H9 (cell line): ENCODE measurements around the gene SORCS2. TPM values are rescaled to one million over a fixed set of nuclear protein-coding genes. Genes with fewer than 3 reads are reported as not detected.

Source experiments
- DNase-seq: peaks from one replicate; pipeline ENCODE4 v3.0.0-alpha.2; 2017
- H2AFZ ChIP-seq: one replicate; pipeline ENCODE4 v1.6.1; 2013; ENCODE audit warnings: mild to moderate bottlenecking, low read length, control low read depth, moderate library complexity
- H2AK5ac ChIP-seq: 2 replicates; pipeline ENCODE4 v1.6.1; 2013; ENCODE audit warnings: low read length, control low read depth, mixed read lengths; ENCODE audit not compliant: insufficient read length
- H2BK120ac ChIP-seq: one replicate; pipeline ENCODE4 v1.6.1; 2013; ENCODE audit warnings: low read depth, mild to moderate bottlenecking, low read length, control low read depth, inconsistent platforms; ENCODE audit not compliant: poor library complexity, severe bottlenecking
- H2BK12ac ChIP-seq: 2 replicates; pipeline ENCODE4 v1.6.1; 2013; ENCODE audit warnings: low read length, control low read depth, mixed read lengths, low read depth; ENCODE audit not compliant: insufficient read length
- H2BK15ac ChIP-seq: 2 replicates; pipeline ENCODE4 v1.6.1; 2013; ENCODE audit warnings: low read depth, low read length, control low read depth
- H2BK20ac ChIP-seq: one replicate; pipeline ENCODE4 v1.6.1; 2013; ENCODE audit warnings: low read depth, mild to moderate bottlenecking, low read length, control low read depth, inconsistent platforms; ENCODE audit not compliant: poor library complexity, severe bottlenecking
- H2BK5ac ChIP-seq: 2 replicates; pipeline ENCODE4 v1.6.1; 2013; ENCODE audit warnings: low read length, control low read depth, mixed read lengths; ENCODE audit not compliant: insufficient read length
- H3K14ac ChIP-seq: 2 replicates; pipeline ENCODE4 v1.6.1; 2013; ENCODE audit warnings: low read length, control low read depth; ENCODE audit not compliant: insufficient read depth
- H3K18ac ChIP-seq: 2 replicates; pipeline ENCODE4 v1.6.1; 2013; ENCODE audit warnings: low read depth, mild to moderate bottlenecking, mixed read lengths, low read length, control low read depth; ENCODE audit not compliant: insufficient read length
- H3K23ac ChIP-seq: 2 replicates; pipeline ENCODE4 v1.6.1; 2013; ENCODE audit warnings: low read length, control low read depth, mixed read lengths, low read depth; ENCODE audit not compliant: insufficient read length
- H3K23me2 ChIP-seq: 2 replicates; pipeline ENCODE4 v1.6.1; 2013; ENCODE audit warnings: low read depth, mild to moderate bottlenecking, mixed read lengths, low read length, control low read depth; ENCODE audit not compliant: insufficient read length, poor library complexity, severe bottlenecking
- H3K27ac ChIP-seq: 2 replicates; pipeline ENCODE4 v1.5.1; 2013; ENCODE audit warnings: low read length, control low read depth, mixed read lengths, low read depth; ENCODE audit not compliant: insufficient read length
- H3K27me3 ChIP-seq: 2 replicates; pipeline ENCODE4 v1.6.1; 2013; ENCODE audit warnings: low read length, control low read depth, inconsistent platforms; ENCODE audit not compliant: insufficient read depth
- H3K4ac ChIP-seq: 2 replicates; pipeline ENCODE4 v1.6.1; 2013; ENCODE audit warnings: low read depth, mild to moderate bottlenecking, control low read depth, inconsistent platforms, low read length, moderate library complexity
- H3K4me1 ChIP-seq: 2 replicates; pipeline ENCODE4 v1.6.1; 2013; ENCODE audit warnings: low read length, control low read depth, inconsistent platforms; ENCODE audit not compliant: insufficient read depth
- H3K4me2 ChIP-seq: 2 replicates; pipeline ENCODE4 v1.6.1; 2013; ENCODE audit warnings: low read length, control low read depth, mixed read lengths; ENCODE audit not compliant: insufficient read length, insufficient read depth
- H3K56ac ChIP-seq: 2 replicates; pipeline ENCODE4 v1.6.1; 2013; ENCODE audit warnings: low read depth, mild to moderate bottlenecking, mixed read lengths, low read length, control low read depth; ENCODE audit not compliant: insufficient read length
- H3K79me1 ChIP-seq: 2 replicates; pipeline ENCODE4 v1.6.1; 2013; ENCODE audit warnings: low read depth, mild to moderate bottlenecking, moderate library complexity, low read length, control low read depth, inconsistent platforms; ENCODE audit not compliant: insufficient read depth, poor library complexity, severe bottlenecking
- H3K79me2 ChIP-seq: 2 replicates; pipeline ENCODE4 v1.6.1; 2013; ENCODE audit warnings: low read length, control low read depth, inconsistent platforms; ENCODE audit not compliant: insufficient read depth
- H3K9ac ChIP-seq: 2 replicates; pipeline ENCODE4 v1.6.1; 2013; ENCODE audit warnings: low read length, control low read depth, mixed read lengths; ENCODE audit not compliant: insufficient read length; ENCODE audit errors: extremely low read depth
- H3K9me3 ChIP-seq: one replicate; pipeline ENCODE4 v1.6.1; 2013; ENCODE audit warnings: low read depth, low read length, inconsistent platforms; ENCODE audit not compliant: control insufficient read depth
- H3T11ph ChIP-seq: one replicate; pipeline ENCODE4 v1.6.1; 2013; ENCODE audit warnings: mild to moderate bottlenecking, low read length, control low read depth, inconsistent platforms
- H4K20me1 ChIP-seq: one replicate; pipeline ENCODE4 v1.6.1; 2013; ENCODE audit not compliant: control insufficient read depth, insufficient read length, insufficient read depth
- H4K5ac ChIP-seq: 2 replicates; pipeline ENCODE4 v1.6.1; 2013; ENCODE audit warnings: low read depth, mild to moderate bottlenecking, mixed read lengths, low read length, control low read depth; ENCODE audit not compliant: insufficient read length
- H4K8ac ChIP-seq: replicated peaks from 2 replicates; pipeline ENCODE4 v1.6.1; 2013; ENCODE audit warnings: low read length, control low read depth, mixed read lengths, low read depth; ENCODE audit not compliant: insufficient read length
- H4K91ac ChIP-seq: 2 replicates; pipeline ENCODE4 v1.6.1; 2013; ENCODE audit warnings: low read depth, mild to moderate bottlenecking, moderate library complexity, mixed read lengths, low read length, control low read depth; ENCODE audit not compliant: insufficient read length
- H3K27ac Mint-ChIP-seq, 3 experiments: 2 replicates in 2 of 3; 3 replicates in 1 of 3; pipeline ENCODE4 v1.8.0; 2020 to 2021; ENCODE audit warnings: mixed read lengths in 3 of 3, mild to moderate bottlenecking in 1 of 3, moderate library complexity in 1 of 3
- H3K27me3 Mint-ChIP-seq: 2 replicates; pipeline ENCODE4 v1.8.0; 2021; ENCODE audit warnings: low read depth, mild to moderate bottlenecking, moderate library complexity, mixed read lengths
- H3K36me3 Mint-ChIP-seq, 3 experiments: 2 replicates in 2 of 3; 3 replicates in 1 of 3; pipeline ENCODE4 v1.8.0; 2020 to 2021; ENCODE audit warnings: low read depth in 3 of 3, mixed read lengths in 3 of 3; ENCODE audit not compliant: insufficient read depth in 1 of 3
- H3K4me1 Mint-ChIP-seq, 2 experiments: 2 replicates each; pipeline ENCODE4 v1.8.0; 2020; ENCODE audit warnings: mixed read lengths in 2 of 2
- H3K4me3 Mint-ChIP-seq, 2 experiments: 2 replicates in 1 of 2; 3 replicates in 1 of 2; pipeline ENCODE4 v1.8.0; 2020 to 2021; ENCODE audit warnings: mild to moderate bottlenecking in 2 of 2, mixed read lengths in 2 of 2, moderate library complexity in 1 of 2
- H3K9me3 Mint-ChIP-seq, 2 experiments: 2 replicates in 1 of 2; 3 replicates in 1 of 2; pipeline ENCODE4 v1.8.0; 2020; ENCODE audit warnings: mild to moderate bottlenecking in 2 of 2, mixed read lengths in 2 of 2, moderate library complexity in 1 of 2
- CTCF ChIP-seq: fragments of 200-600 bp; sonication (generic); conservative IDR thresholded peaks from 3 replicates; pipeline ENCODE4 v1.8.0; 2021; ENCODE audit warnings: antibody characterized with exemption, mild to moderate bottlenecking
- WGBS: extraction: QIAGEN DNeasy Blood & Tissue Kit; methylation state at CpG from one replicate; pipeline ENCODE4 v1.1.7; 2013; ENCODE audit warnings: missing lambda C conversion rate, low lambda C conversion rate, mixed read lengths; ENCODE audit not compliant: insufficient read length; ENCODE audit errors: extremely low coverage; 5-methylcytosine and 5-hydroxymethylcytosine counted together
- total RNA-seq: library from RNA; stranded (reverse); gene quantifications from 2 replicates; pipeline ENCODE4 v1.2.1, GENCODE V29; 2021

SORCS2 gene
- total RNA-seq, 1 experiment from 2014 or later = 0.57 TPM

GRCh38 chr4:7367864-7368277 is 175.5 kb downstream of the SORCS2 start:
- Histone ChIP-seq H2BK5ac (no peak overlapping the region), H3T11ph (no peak overlapping the region), H3K9ac (no peak overlapping the region), H3K27ac (no peak overlapping the region), H4K20me1 (no peaks in the 10 kb centered on the region), H3K27me3 (no peaks in the 10 kb centered on the region), H2BK12ac (no peak overlapping the region), H4K8ac (no peak overlapping the region), H2AFZ (no peak overlapping the region), H4K91ac (no peak overlapping the region), H3K79me2 (no peaks in the 10 kb centered on the region), H3K79me1 (no peaks in the 10 kb centered on the region), H3K23ac (no peak overlapping the region), H3K4me2 (no peak overlapping the region), H3K4me1 (peaks cover 4% of the 10 kb centered on the region; the same call in 1 of the 2 replicates), H4K5ac (no peak overlapping the region), H2BK20ac (no peak overlapping the region), H2AK5ac (no peak overlapping the region), H2BK15ac (no peak overlapping the region), H3K14ac (no peak overlapping the region), H3K18ac (no peak overlapping the region), H2BK120ac (no peak overlapping the region), H3K9me3 (no peaks in the 10 kb centered on the region), H3K23me2 (no peaks in the 10 kb centered on the region), H3K56ac (no peak overlapping the region), H3K4ac (no peak overlapping the region)
- Mint-ChIP-seq H3K27ac (no peak overlapping the region), H3K9me3 (peaks cover 0 to 2% of the 10 kb centered on the region in 2 experiments; a peak in 2 of 5 replicates), H3K4me3 (no peak overlapping the region), H3K27me3 (peaks cover 4% of the 10 kb centered on the region), H3K4me1 (peaks cover 9 to 13% of the 10 kb centered on the region in 2 experiments), H3K36me3 (no peaks in the 10 kb centered on the region; a peak in 1 of 7 replicates)
- no CpG with 5 or more reads among the region's 8 CpGs for WGBS
- DNase-seq = no peak
- no peak for TF ChIP-seq CTCF
